Erythroblast (primary cell): Measurements from ENCODE around the gene CFAP99.

Experiments used
- GATA1 ChIP-seq: IDR thresholded peaks from 2 replicates; pipeline ENCODE4 v1.6.1; 2011; ENCODE audit warnings: low read depth, mild to moderate bottlenecking, control low read depth, low read length, moderate library complexity
- POLR2A ChIP-seq: IDR thresholded peaks from 2 replicates; pipeline ENCODE4 v1.6.1; 2011; ENCODE audit warnings: mild to moderate bottlenecking, low read length

DNA sequence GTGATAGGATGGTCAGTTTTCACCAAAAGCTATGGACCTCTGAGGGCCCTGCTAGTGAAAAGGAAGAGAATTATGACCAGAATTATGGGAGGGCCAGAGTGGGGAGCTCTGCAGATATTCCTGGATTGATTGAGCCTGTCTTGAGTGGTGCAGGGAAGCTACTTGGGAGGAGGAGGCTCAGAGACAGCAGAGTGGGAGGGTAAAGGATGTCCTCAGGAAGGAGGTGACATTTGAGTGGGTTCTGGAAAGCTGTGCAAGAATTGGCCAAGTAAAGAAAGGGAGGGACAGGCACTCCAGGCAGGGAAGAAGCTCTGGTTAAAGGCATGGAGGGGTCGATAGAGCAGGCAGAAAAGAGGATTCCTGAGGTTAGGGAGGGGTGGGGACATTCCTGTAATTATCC is 74.2 kb downstream of the CFAP99 start:
- TF ChIP-seq POLR2A (no peak), GATA1 (no peak)
